HCT116 (cell line): ENCODE data around the gene CLASP1. TPM values are rescaled to one million over a fixed set of nuclear protein-coding genes. Genes with fewer than 3 reads are reported as not detected.

Source experiments
- ATAC-seq: fragments of 200-7000 bp; cut with Tn5 transposase; 2 replicates; pipeline ENCODE4 v1.9.1; 2020; ENCODE audit warnings: mild to moderate bottlenecking, moderate library complexity
- BruUV-seq: library from RNA; stranded (reverse); fragments of 400-500 nt; replicated peaks from 2 replicates; lab custom pipeline; 2021; lab: Mats Ljungman, UMichigan
- CTCF ChIA-PET: fragments of 300-600 bp; sonication (Branson Sonifier 250); formaldehyde crosslinking; loops from one replicate; lab custom pipeline; 2021; ENCODE audit warnings: antibody characterized with exemption; lab: Charles Lee
- POLR2A ChIA-PET: fragments of 300-600, 350-600 bp; sonication (Branson Sonifier 250); formaldehyde crosslinking; loops from one replicate; lab custom pipeline; 2021; ENCODE audit warnings: antibody characterized with exemption; lab: Charles Lee
- RAD21 ChIA-PET, 2 experiments: fragments of 300-600 bp; sonication (Branson Sonifier 250); formaldehyde crosslinking; loops; one replicate each; lab custom pipeline; 2023; ENCODE audit warnings: low total read pairs in 2 of 2; ENCODE audit not compliant: uncharacterized antibody in 2 of 2, unreplicated experiment in 2 of 2, low non-redundant PET in 1 of 2; lab: Charles Lee
- DNase-seq: peaks from one replicate; pipeline ENCODE4 v3.0.0-alpha.2; 2010; ENCODE audit warnings: low read depth, low spot score
- H2AFZ ChIP-seq: fragments of 200-600 bp; shearing (Covaris generic), sonication (generic); 2 replicates; pipeline ENCODE4 v1.6.1; 2017; ENCODE audit warnings: low read depth, mixed run types, mixed read lengths, antibody characterized with exemption, low read length; ENCODE audit not compliant: poor library complexity, severe bottlenecking
- H3K27ac ChIP-seq: 2 replicates; pipeline ENCODE4 v1.5.1; 2012; ENCODE audit warnings: low read depth, low read length
- H3K27me3 ChIP-seq: fragments of 200-600 bp; sonication (generic); 2 replicates; pipeline ENCODE4 v1.6.1; 2016; ENCODE audit warnings: mixed run types, low read length, mixed read lengths; ENCODE audit not compliant: insufficient read depth
- H3K36me3 ChIP-seq, 2 experiments: fragments of 200-500 bp in 1 of 2; fragments of 200-600 bp in 1 of 2; sonication (Bioruptor generic) in 1 of 2; sonication (generic) in 1 of 2; 2 replicates each; pipeline versions ENCODE4 v1.5.1 to v1.6.1; 2014 to 2016; ENCODE audit warnings: low read length in 2 of 2, inconsistent platforms in 1 of 2, mixed read lengths in 1 of 2, mixed run types in 1 of 2; ENCODE audit not compliant: insufficient read depth in 2 of 2, control insufficient read depth in 1 of 2
- H3K4me1 ChIP-seq, 2 experiments: fragments of 200-600 bp in 1 of 2; sonication (generic) in 1 of 2; 2 replicates each; pipeline versions ENCODE4 v1.5.1 to v1.6.1; 2012 to 2017; ENCODE audit warnings: low read length in 2 of 2, inconsistent platforms in 1 of 2, mild to moderate bottlenecking in 1 of 2, mixed read lengths in 1 of 2, mixed run types in 1 of 2, moderate library complexity in 1 of 2; ENCODE audit not compliant: insufficient read depth in 2 of 2, control insufficient read depth in 1 of 2
- H3K4me2 ChIP-seq: fragments of 200-600 bp; sonication (generic); 2 replicates; pipeline ENCODE4 v1.6.1; 2017; ENCODE audit warnings: mixed run types, low read length, mixed read lengths
- H3K4me3 ChIP-seq, 2 experiments: fragments of 200-600 bp in 1 of 2; sonication (generic) in 1 of 2; replicated peaks in 1 of 2; 2 replicates each; pipeline ENCODE4 v1.5.1; 2011 to 2016; ENCODE audit warnings: low read length in 2 of 2, control low read depth in 1 of 2, low read depth in 1 of 2, mild to moderate bottlenecking in 1 of 2, mixed read lengths in 1 of 2, mixed run types in 1 of 2
- H3K79me2 ChIP-seq: fragments of 200-600 bp; sonication (generic); 2 replicates; pipeline ENCODE4 v1.6.1; 2017; ENCODE audit warnings: mild to moderate bottlenecking, mixed run types, low read length, moderate library complexity, mixed read lengths; ENCODE audit not compliant: insufficient read depth
- H3K9ac ChIP-seq: fragments of 200-600 bp; sonication (generic); 2 replicates; pipeline ENCODE4 v1.6.1; 2016; ENCODE audit warnings: low read length, mixed read lengths
- H3K9me2 ChIP-seq: fragments of 200-600 bp; sonication (generic), shearing (Covaris generic); 2 replicates; pipeline ENCODE4 v1.6.1; 2017; ENCODE audit warnings: mixed run types, mild to moderate bottlenecking, moderate library complexity; ENCODE audit not compliant: insufficient read depth
- H3K9me3 ChIP-seq, 2 experiments: fragments of 200-500 bp in 1 of 2; fragments of 200-600 bp in 1 of 2; sonication (Bioruptor generic) in 1 of 2; sonication (generic) in 1 of 2; 2 replicates each; pipeline ENCODE4 v1.6.1; 2014 to 2017; ENCODE audit warnings: low read length in 2 of 2, mixed read lengths in 2 of 2, inconsistent platforms in 1 of 2, low read depth in 1 of 2, mild to moderate bottlenecking in 1 of 2, mixed run types in 1 of 2, moderate library complexity in 1 of 2; ENCODE audit not compliant: control insufficient read depth in 1 of 2, insufficient read depth in 1 of 2
- H4K20me1 ChIP-seq: fragments of 200-600 bp; sonication (generic), shearing (Covaris generic); 2 replicates; pipeline ENCODE4 v1.6.1; 2017; ENCODE audit warnings: mixed run types, mild to moderate bottlenecking, moderate library complexity; ENCODE audit not compliant: insufficient read depth
- ELF1 ChIP-seq: IDR thresholded peaks from 2 replicates; pipeline ENCODE4 v1.6.1; 2012; ENCODE audit warnings: low read depth, borderline replicate concordance
- EZH2 ChIP-seq: fragments of 200-600 bp; sonication (generic); IDR thresholded peaks from 2 replicates; pipeline ENCODE4 v1.6.1; 2017; ENCODE audit warnings: antibody characterized with exemption, mixed run types
- EZH2phosphoT487 ChIP-seq: fragments of 200-600 bp; IDR thresholded peaks from 2 replicates; pipeline ENCODE4 v1.6.1; 2018; ENCODE audit warnings: antibody characterized with exemption, borderline replicate concordance
- FOSL1 ChIP-seq: IDR thresholded peaks from 2 replicates; pipeline ENCODE4 v1.6.1; 2012; ENCODE audit warnings: low read depth
- RAD21 ChIP-seq: IDR thresholded peaks from 2 replicates; pipeline ENCODE4 v1.6.1; 2012; ENCODE audit warnings: low read depth, mild to moderate bottlenecking
- SP1 ChIP-seq: IDR thresholded peaks from 2 replicates; pipeline ENCODE4 v1.6.1; 2012; ENCODE audit warnings: low read depth
- YY1 ChIP-seq: IDR thresholded peaks from 2 replicates; pipeline ENCODE4 v1.6.1; 2011; ENCODE audit warnings: low read length, low read depth, moderate library complexity, mild to moderate bottlenecking; ENCODE audit not compliant: insufficient replicate concordance; ENCODE audit errors: extremely low read depth
- ZFX ChIP-seq: fragments of 450-650 bp; IDR thresholded peaks from 2 replicates; pipeline ENCODE4 v1.6.1; 2017
- ZNF274 ChIP-seq: fragments of 200-500 bp; sonication (Bioruptor generic); IDR thresholded peaks from 2 replicates; pipeline ENCODE4 v1.6.1; 2014; ENCODE audit warnings: mild to moderate bottlenecking, low read depth, low read length, inconsistent platforms
- intact Hi-C: fragments of 100-400 bp; cut with micrococcal nuclease; formaldehyde crosslinking; loops from 2 replicates; pipeline ENCODE4 v1.10.0; 2022
- total RNA-seq: library from RNA; stranded (reverse); gene quantifications from one replicate; pipeline ENCODE4 v1.2.1, GENCODE V29; 2021; ENCODE audit not compliant: unreplicated experiment
- TF ChIP-seq, protein P1 (sequence below), 3 experiments: fragments of 200-600 bp in 1 of 3; sonication (generic) in 1 of 3; IDR thresholded peaks in 2 of 3; conservative IDR thresholded peaks in 1 of 3; 2 replicates each; pipeline ENCODE4 v1.5.1; 2012 to 2017; ENCODE audit warnings: low read depth in 2 of 3, low read length in 2 of 3, antibody characterized with exemption in 1 of 3, borderline replicate concordance in 1 of 3, control low read depth in 1 of 3, mild to moderate bottlenecking in 1 of 3, mixed read lengths in 1 of 3, mixed run types in 1 of 3, moderate library complexity in 1 of 3; ENCODE audit not compliant: insufficient read depth in 1 of 3
- TF ChIP-seq, protein P2 (sequence below): IDR thresholded peaks from 2 replicates; pipeline ENCODE4 v1.6.1; 2012
- TF ChIP-seq, protein P3 (sequence below): IDR thresholded peaks from 2 replicates; pipeline ENCODE4 v1.6.1; 2012

CLASP1 gene
- total RNA-seq, 1 experiment from 2014 or later: 41.9 TPM

DNA sequence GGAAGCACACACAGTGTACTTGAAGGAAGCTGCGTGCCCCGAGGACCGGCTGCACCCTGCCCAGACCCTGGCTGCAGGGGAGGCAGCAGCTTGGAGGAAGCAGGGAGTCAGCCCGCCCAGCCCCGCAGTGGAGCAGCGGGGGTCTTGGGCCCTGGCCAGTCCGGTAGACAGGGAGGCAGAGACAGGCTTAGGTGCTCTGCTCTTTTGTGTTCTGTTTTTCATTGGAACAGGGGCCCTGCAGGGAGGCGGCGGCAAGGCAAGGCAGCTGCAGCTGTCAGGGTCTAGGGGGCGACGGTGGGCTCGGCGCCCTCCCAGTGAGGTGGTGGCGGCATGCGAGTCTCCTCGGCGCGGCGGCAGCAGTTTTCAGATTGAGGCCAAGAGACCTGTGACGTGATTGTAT lies 311.0 kb downstream of the CLASP1 start (continued):
- TF ChIP-seq, protein P1, sequence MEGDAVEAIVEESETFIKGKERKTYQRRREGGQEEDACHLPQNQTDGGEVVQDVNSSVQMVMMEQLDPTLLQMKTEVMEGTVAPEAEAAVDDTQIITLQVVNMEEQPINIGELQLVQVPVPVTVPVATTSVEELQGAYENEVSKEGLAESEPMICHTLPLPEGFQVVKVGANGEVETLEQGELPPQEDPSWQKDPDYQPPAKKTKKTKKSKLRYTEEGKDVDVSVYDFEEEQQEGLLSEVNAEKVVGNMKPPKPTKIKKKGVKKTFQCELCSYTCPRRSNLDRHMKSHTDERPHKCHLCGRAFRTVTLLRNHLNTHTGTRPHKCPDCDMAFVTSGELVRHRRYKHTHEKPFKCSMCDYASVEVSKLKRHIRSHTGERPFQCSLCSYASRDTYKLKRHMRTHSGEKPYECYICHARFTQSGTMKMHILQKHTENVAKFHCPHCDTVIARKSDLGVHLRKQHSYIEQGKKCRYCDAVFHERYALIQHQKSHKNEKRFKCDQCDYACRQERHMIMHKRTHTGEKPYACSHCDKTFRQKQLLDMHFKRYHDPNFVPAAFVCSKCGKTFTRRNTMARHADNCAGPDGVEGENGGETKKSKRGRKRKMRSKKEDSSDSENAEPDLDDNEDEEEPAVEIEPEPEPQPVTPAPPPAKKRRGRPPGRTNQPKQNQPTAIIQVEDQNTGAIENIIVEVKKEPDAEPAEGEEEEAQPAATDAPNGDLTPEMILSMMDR (IDR thresholded peaks at IDR 0.05 in 2 of 3, conservative IDR thresholded peaks at IDR 0.05 in 1 of 3; ENCODE audit: borderline replicate concordance in 1 of 3, insufficient read depth in 1 of 3, low read depth in 2 of 3, low read length in 2 of 3): no peak
- TF ChIP-seq RAD21: no peak

DNA sequence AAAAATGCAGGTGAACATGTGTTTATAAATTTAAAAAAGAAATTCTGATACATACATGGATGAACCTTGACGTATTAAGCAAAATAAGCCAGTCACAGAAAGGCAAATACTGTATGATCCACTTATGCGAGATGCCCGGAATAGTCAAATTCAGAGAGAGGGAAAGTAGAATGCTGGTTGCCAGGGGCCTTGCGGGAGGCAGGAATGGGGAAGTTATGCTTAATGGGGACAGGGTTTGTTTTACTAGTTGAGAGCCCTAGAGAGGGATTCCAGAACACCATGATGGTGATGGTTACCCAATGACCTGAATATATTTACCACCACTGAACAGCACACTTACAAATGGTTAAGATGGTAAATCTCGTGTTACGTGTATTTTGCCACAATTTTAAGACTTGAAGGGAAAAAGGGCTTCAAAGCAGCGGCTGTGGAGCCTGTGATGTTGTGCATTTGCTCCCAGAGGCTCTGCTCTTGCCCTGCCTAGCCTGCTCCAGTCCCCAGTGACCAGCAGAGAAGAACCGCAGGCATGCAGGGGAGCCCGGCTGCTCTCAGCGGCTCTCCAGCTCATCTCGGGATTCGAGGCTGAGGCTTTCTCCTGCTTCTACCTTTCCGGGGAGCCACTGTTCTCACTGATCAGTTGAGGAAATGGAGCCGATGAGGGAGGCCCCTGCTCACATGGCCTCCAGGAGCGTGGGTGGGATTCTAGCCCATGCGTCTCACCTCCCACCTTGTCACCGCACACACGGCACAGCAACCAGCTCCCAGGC lies 312.6 kb downstream of the CLASP1 start:
- no peaks in the 10 kb centered on the region for H3K27me3 ChIP-seq
- H3K4me2 ChIP-seq: no peak overlapping the region
- no peaks in the 10 kb centered on the region for H3K79me2 ChIP-seq
- TF ChIP-seq ZFX (no peak), FOSL1 (no peak), SP1 (no peak), RAD21 (no peak), EZH2phosphoT487 (no peak), ELF1 (no peak), ZNF274 (no peak), YY1 (no peak), EZH2 (no peak)
- TF ChIP-seq, protein P2, sequence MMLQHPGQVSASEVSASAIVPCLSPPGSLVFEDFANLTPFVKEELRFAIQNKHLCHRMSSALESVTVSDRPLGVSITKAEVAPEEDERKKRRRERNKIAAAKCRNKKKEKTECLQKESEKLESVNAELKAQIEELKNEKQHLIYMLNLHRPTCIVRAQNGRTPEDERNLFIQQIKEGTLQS: no peak
- TF ChIP-seq, protein P3, sequence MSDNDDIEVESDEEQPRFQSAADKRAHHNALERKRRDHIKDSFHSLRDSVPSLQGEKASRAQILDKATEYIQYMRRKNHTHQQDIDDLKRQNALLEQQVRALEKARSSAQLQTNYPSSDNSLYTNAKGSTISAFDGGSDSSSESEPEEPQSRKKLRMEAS: no peak
- no peaks in the 10 kb centered on the region for H3K4me1 ChIP-seq
- ChIA-PET POLR2A (interaction anchor here (1.7 kb wide), 1 partner anchor 262 kb away, joined by 4 read pairs; no protein-coding TSS in a partner anchor), RAD21 (no interaction called here), CTCF (interaction anchor here (1.2 kb wide), 1 partner anchor 20 kb away, joined by 3 read pairs; no protein-coding TSS in a partner anchor)
- no peak overlapping the region for H2AFZ ChIP-seq
- no peak for ATAC-seq
- H3K9me3 ChIP-seq: no peaks in the 10 kb centered on the region
- no peaks in the 10 kb centered on the region for H3K9me2 ChIP-seq
- no peak overlapping the region for H3K9ac ChIP-seq
- intact Hi-C loops: no loop called here
- H3K36me3 ChIP-seq: peaks cover 0 to 7% of the 10 kb centered on the region in 2 experiments; a peak in 1 of 4 replicates
- H4K20me1 ChIP-seq: no peaks in the 10 kb centered on the region
- BruUV-seq: no TSS peak
- H3K4me3 ChIP-seq: no peak overlapping the region
- H3K27ac ChIP-seq: no peak overlapping the region
- no peak for DNase-seq
